Activated CD4-positive, alpha-beta T cell treated with anti-CD3 and anti-CD28 coated beads, Interleukin-2, amount 10 ng/mL, durations not matched to agents 24 days and 14 days (primary cell): ENCODE results near the gene CDYL2. TPM values are rescaled to one million over a fixed set of nuclear protein-coding genes. Genes with fewer than 3 reads are reported as not detected.

Source experiments
- DNase-seq: peaks from one replicate; pipeline ENCODE4 v3.0.0; 2022
- H3K27ac Mint-ChIP-seq: one replicate; pipeline ENCODE4 v1.8.0; 2022; ENCODE audit warnings: mild to moderate bottlenecking, mixed read lengths
- H3K27me3 Mint-ChIP-seq: one replicate; pipeline ENCODE4 v1.8.0; 2022; ENCODE audit warnings: mixed read lengths
- H3K36me3 Mint-ChIP-seq: one replicate; pipeline ENCODE4 v1.8.0; 2022; ENCODE audit warnings: low read depth, mild to moderate bottlenecking, mixed read lengths
- H3K4me1 Mint-ChIP-seq: one replicate; pipeline ENCODE4 v1.8.0; 2021; ENCODE audit warnings: mixed read lengths
- H3K4me3 Mint-ChIP-seq: one replicate; pipeline ENCODE4 v1.8.0; 2022; ENCODE audit warnings: mild to moderate bottlenecking, moderate library complexity, mixed read lengths
- H3K9me3 Mint-ChIP-seq: one replicate; pipeline ENCODE4 v1.8.0; 2021; ENCODE audit warnings: mixed read lengths
- intact Hi-C: fragments of 100-400 bp; cut with micrococcal nuclease; formaldehyde crosslinking; loops from one replicate; pipeline ENCODE4 v1.15.1; 2023
- total RNA-seq: library from RNA; stranded (reverse); gene quantifications from 2 replicates; pipeline ENCODE4 v1.2.3, GENCODE V29; 2022

The CDYL2 gene
- total RNA-seq, 1 donor from 2014 or later = 66.9 TPM

- peaks cover 5% of the 10 kb centered on the region for H3K27me3 Mint-ChIP-seq
- peaks cover 19% of the 10 kb centered on the region for H3K4me1 Mint-ChIP-seq
- no peak overlapping the region for H3K27ac Mint-ChIP-seq
- no peak overlapping the region for H3K4me3 Mint-ChIP-seq
- no peaks in the 10 kb centered on the region for H3K36me3 Mint-ChIP-seq
- DNase-seq = no peak
- no peaks in the 10 kb centered on the region for H3K9me3 Mint-ChIP-seq
- intact Hi-C loops = no loop called here
Measured at GRCh38 chr16:80557037-80557436, 247.4 kb downstream of the CDYL2 start.

- H3K4me3 Mint-ChIP-seq = no peak overlapping the region
- H3K36me3 Mint-ChIP-seq = no peaks in the 10 kb centered on the region
- no peak overlapping the region for H3K27ac Mint-ChIP-seq
- H3K4me1 Mint-ChIP-seq = peaks cover 19% of the 10 kb centered on the region
- H3K9me3 Mint-ChIP-seq = no peaks in the 10 kb centered on the region
- intact Hi-C loops = no loop called here
- peaks cover 3% of the 10 kb centered on the region for H3K27me3 Mint-ChIP-seq
- DNase-seq = no peak
Measured at GRCh38 chr16:80556481-80556880, 247.9 kb downstream of the CDYL2 start.

- Mint-ChIP-seq H3K36me3 (no peaks in the 10 kb centered on the region), H3K4me1 (peaks cover 19% of the 10 kb centered on the region), H3K27ac (no peak overlapping the region), H3K4me3 (no peak overlapping the region), H3K27me3 (peaks cover 1% of the 10 kb centered on the region), H3K9me3 (peaks cover 6% of the 10 kb centered on the region)
- intact Hi-C loops = no loop called here
- DNase-seq = no peak
Measured at GRCh38 chr16:80554033-80554432, 250.4 kb downstream of the CDYL2 start.

DNA sequence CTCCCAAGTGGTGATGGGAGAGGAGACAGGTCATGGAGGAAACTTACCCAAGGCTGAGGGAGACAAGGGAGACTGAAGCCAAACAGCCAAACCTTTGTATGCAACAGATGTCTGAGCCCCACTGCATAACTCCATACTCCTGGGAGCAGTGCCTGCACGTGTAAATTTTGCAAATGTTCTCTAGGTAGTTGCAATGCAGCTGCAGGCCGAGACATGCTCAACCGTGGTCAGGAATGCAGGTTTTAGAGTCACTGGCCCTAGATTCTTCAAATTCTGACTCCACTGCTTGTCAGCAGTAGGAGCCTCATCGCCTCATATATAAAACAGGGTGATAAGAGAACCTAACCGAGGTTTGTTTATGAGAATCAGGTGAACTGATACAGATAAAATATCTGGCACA, 252.1 kb downstream of the CDYL2 start:
- H3K36me3 Mint-ChIP-seq = no peaks in the 10 kb centered on the region
- peaks cover 6% of the 10 kb centered on the region for H3K9me3 Mint-ChIP-seq
- H3K27ac Mint-ChIP-seq = no peak overlapping the region
- no peak overlapping the region for H3K4me3 Mint-ChIP-seq
- H3K4me1 Mint-ChIP-seq = peaks cover 21% of the 10 kb centered on the region
- intact Hi-C loops = no loop called here
- H3K27me3 Mint-ChIP-seq = no peaks in the 10 kb centered on the region
- no peak for DNase-seq

Other genes with a start within 250 kb of the CDYL2 start
- 130 and 137 TPM in 2 replicates for gene CMC2, start 202.3 kb upstream of the CDYL2 start, total RNA-seq
- 61.8 and 63.3 TPM in 2 replicates for gene CENPN, start 202.6 kb upstream of the CDYL2 start, total RNA-seq
- 31.1 and 33.5 TPM in 2 replicates for gene ATMIN, start 231.2 kb upstream of the CDYL2 start, total RNA-seq